Lower lobe of right lung (tissue), 2 donors: Measurements from ENCODE around the gene MRPS22. TPM values are rescaled to one million over a fixed set of nuclear protein-coding genes. Genes with fewer than 3 reads are reported as not detected.

Experiments
- ATAC-seq, 2 donors: fragments of 200-7000 bp; cut with Tn5 transposase; one replicate each; pipeline ENCODE4 v1.9.1; 2020 to 2022; ENCODE audit warnings: mild to moderate bottlenecking in 2 of 2, moderate library complexity in 2 of 2
- DNase-seq: peaks from one replicate; pipeline ENCODE4 v3.0.0-alpha.2; 2020
- H3K27ac ChIP-seq: fragments of 200-600 bp; one replicate; pipeline ENCODE4 v1.8.0; 2022
- H3K27me3 ChIP-seq: fragments of 200-600 bp; one replicate; pipeline ENCODE4 v1.8.0; 2022; ENCODE audit warnings: low read depth
- H3K36me3 ChIP-seq: fragments of 200-600 bp; one replicate; pipeline ENCODE4 v1.8.0; 2022; ENCODE audit warnings: mild to moderate bottlenecking
- H3K4me1 ChIP-seq: fragments of 200-600 bp; one replicate; pipeline ENCODE4 v1.8.0; 2022
- H3K4me3 ChIP-seq: fragments of 200-600 bp; one replicate; pipeline ENCODE4 v1.8.0; 2022; ENCODE audit warnings: mild to moderate bottlenecking
- H3K9me3 ChIP-seq: fragments of 200-600 bp; one replicate; pipeline ENCODE4 v1.8.0; 2022
- intact Hi-C: fragments of 100-400 bp; cut with DNase I; formaldehyde crosslinking; loops from one replicate; pipeline ENCODE4 v1.11.0; 2022
- total RNA-seq: library from RNA; stranded (reverse); fragmentation: NEBNext Ultra II Directional; extraction: Animal tissue kit (Norgen Biotek cat#: 25700); gene quantifications from one replicate; pipeline ENCODE4 v1.2.1, GENCODE V29; 2021
- TF ChIP-seq, protein P1 (sequence below): fragments of 200-600 bp; IDR thresholded peaks from one replicate; pipeline ENCODE4 v1.8.0; 2022; ENCODE audit warnings: antibody characterized with exemption, mild to moderate bottlenecking
- donor health status: DM: no; HTN: yes; CAD: no; lungs with severe emphysema.

The MRPS22 gene
- total RNA-seq, 1 donor from 2014 or later, result 35.6 TPM

DNA sequence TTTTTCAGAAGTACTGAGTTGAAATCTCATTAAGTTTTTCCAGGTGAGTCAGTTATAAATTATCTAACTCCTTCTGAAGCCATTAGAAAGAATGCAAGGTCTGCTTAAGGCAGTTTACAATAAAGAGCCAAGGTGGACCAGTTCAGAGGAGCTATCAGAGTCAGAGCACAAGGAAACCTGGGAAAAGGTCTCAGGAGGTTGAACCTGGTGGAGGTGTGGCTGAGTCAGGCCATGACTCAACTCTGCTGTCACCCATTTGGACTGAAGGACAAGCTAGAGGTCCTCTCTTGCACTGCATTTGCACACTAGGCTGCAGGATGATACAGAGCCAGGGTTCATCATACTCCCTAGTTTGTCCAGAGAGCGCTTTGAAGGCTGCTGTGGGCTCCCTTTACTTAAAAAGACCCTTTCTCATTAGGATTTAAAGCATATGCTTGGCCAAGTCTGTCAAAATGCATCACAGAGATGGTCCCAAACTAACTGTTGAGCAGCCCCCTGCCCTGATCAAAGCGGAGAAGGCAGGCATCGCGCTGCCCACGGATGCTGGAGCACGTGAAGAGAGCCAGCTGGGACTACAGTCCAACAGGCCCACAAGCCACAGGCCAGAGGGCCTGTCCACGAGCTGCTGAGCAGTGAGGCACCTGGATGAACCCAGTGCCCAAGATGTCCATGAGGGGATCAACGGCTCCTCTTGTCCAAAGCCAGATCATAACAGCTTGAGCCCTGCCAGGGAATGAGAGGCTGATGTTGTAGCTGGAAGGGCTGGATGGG, 26.0 kb upstream of the MRPS22 start:
- H3K4me3 ChIP-seq, result no peak overlapping the region
- no peaks in the 10 kb centered on the region for H3K36me3 ChIP-seq
- TF ChIP-seq, protein P1, sequence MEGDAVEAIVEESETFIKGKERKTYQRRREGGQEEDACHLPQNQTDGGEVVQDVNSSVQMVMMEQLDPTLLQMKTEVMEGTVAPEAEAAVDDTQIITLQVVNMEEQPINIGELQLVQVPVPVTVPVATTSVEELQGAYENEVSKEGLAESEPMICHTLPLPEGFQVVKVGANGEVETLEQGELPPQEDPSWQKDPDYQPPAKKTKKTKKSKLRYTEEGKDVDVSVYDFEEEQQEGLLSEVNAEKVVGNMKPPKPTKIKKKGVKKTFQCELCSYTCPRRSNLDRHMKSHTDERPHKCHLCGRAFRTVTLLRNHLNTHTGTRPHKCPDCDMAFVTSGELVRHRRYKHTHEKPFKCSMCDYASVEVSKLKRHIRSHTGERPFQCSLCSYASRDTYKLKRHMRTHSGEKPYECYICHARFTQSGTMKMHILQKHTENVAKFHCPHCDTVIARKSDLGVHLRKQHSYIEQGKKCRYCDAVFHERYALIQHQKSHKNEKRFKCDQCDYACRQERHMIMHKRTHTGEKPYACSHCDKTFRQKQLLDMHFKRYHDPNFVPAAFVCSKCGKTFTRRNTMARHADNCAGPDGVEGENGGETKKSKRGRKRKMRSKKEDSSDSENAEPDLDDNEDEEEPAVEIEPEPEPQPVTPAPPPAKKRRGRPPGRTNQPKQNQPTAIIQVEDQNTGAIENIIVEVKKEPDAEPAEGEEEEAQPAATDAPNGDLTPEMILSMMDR, result no peak
- no peaks in the 10 kb centered on the region for H3K9me3 ChIP-seq
- DNase-seq (no peak), ATAC-seq (no peak)
- H3K27me3 ChIP-seq, result no peaks in the 10 kb centered on the region
- intact Hi-C loops, result no loop called here
- H3K4me1 ChIP-seq, result no peaks in the 10 kb centered on the region
- no peak overlapping the region for H3K27ac ChIP-seq

DNA sequence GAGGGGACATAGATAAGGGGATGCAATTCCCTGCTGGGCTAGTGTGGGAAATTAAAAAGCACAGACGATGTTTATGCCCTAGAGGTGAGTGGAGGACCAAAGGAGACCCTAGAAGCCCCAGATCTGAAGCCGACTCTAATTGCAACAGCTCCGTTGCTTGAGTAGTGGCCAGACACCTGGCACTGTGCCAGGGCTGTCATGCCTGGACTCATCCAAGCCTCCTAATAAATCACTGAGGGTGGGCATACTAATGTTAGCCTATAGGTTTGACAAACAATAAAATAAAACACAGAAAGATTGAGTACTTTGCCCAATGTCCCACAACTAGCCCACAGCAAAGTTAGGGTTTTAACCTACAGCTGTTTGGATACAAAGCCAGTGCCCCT, 25.4 kb upstream of the MRPS22 start:
- no peak for ATAC-seq

DNA sequence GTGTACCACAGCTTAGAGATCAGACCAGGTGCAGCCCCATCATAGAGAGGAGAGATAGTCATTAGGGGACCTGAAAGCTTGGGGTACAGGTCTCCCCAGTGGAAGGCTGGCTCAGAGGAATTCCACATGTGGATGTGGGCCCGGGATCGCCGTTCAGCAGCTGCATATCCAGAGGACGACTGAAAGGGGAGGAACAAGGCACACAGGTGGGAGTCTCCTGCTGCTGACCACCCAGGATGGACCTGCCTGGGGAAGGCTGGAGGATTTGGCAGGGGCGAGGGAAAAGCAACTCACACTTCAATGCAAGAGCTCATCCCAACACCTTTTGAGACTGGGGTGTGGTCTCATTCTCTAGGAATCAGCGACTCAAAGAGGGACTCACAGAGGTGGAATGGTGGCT, 25.0 kb upstream of the MRPS22 start:
- intact Hi-C loops, result no loop called here

More for the DNA sequence above, 25.4 kb upstream of the MRPS22 start:
- H3K9me3 ChIP-seq, result no peaks in the 10 kb centered on the region
- H3K27me3 ChIP-seq, result no peaks in the 10 kb centered on the region
- no peaks in the 10 kb centered on the region for H3K36me3 ChIP-seq
- intact Hi-C loops, result no loop called here
- no peak for DNase-seq
- no peak overlapping the region for H3K4me3 ChIP-seq
- TF ChIP-seq, protein P1, result no peak
- no peaks in the 10 kb centered on the region for H3K4me1 ChIP-seq
- H3K27ac ChIP-seq, result no peak overlapping the region

GRCh38 chr3:139319428-139320402, 24.1 kb upstream of the MRPS22 start:
- H3K36me3 ChIP-seq, result no peaks in the 10 kb centered on the region
- no peak overlapping the region for H3K4me3 ChIP-seq
- H3K4me1 ChIP-seq, result no peaks in the 10 kb centered on the region
- ATAC-seq (no peak), DNase-seq (no peak)
- H3K9me3 ChIP-seq, result no peaks in the 10 kb centered on the region
- TF ChIP-seq, protein P1, result peak; percentile 11
- H3K27me3 ChIP-seq, result no peaks in the 10 kb centered on the region
- intact Hi-C loops, result no loop called here
- H3K27ac ChIP-seq, result no peak overlapping the region

More for the DNA sequence above, 25.0 kb upstream of the MRPS22 start:
- Histone ChIP-seq H3K9me3 (no peaks in the 10 kb centered on the region), H3K27me3 (no peaks in the 10 kb centered on the region), H3K4me1 (no peaks in the 10 kb centered on the region), H3K27ac (no peak overlapping the region), H3K36me3 (no peaks in the 10 kb centered on the region), H3K4me3 (no peak overlapping the region)
- TF ChIP-seq, protein P1, result no peak
- ATAC-seq (no peak), DNase-seq (no peak)

DNA sequence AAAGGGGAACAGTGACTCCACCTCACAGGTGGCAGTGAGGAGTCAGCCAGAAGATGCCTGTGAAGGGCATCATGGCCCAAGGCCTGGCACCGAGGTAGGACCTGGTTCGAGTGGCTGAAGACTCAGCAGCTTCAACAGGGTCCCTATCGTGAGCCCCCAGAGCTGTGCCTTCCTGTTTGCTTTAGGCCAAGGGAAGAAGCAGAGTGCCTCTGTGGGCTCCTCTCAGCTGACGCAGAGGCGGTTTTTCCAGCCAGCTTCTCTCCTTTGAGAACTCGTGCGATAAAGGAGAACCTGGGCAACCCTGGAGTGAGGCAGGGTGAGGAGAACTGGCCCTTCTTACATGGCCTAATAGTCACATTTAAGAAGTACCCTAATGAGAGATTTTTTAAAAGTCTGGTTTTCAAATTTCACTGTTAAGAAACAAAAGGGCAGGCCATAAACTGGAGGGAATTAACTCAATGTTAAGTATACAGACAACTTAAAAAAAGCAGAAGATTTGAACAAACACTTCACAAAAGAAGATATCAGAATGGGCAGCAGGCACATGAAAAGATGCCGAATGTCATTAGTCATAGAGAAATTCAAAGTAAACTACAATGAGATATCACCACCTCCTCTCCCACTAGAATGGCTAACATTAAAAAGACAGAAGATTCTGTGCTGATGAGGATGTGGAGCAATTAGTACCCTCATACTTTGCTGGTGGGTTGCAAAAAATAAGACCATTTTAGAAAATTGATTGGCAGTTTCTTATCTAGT, 23.1 kb upstream of the MRPS22 start:
- no peak overlapping the region for H3K4me3 ChIP-seq
- no peaks in the 10 kb centered on the region for H3K9me3 ChIP-seq
- no peak for ATAC-seq
- intact Hi-C loops, result no loop called here
- H3K27me3 ChIP-seq, result no peaks in the 10 kb centered on the region
- no peaks in the 10 kb centered on the region for H3K36me3 ChIP-seq
- DNase-seq, result no peak
- no peak overlapping the region for H3K27ac ChIP-seq
- TF ChIP-seq, protein P1, result no peak
- no peaks in the 10 kb centered on the region for H3K4me1 ChIP-seq
